Measurements from ENCODE around the gene DYNC1H1.
"Not testable (repeated sequence)": the region's sequence is repeated elsewhere in the genome, so short reads cannot be mapped to it uniquely, and the experiment has no call there.

DYNC1H1 gene

GRCh38 chr14:101968186-101968585, 3.8 kb downstream of the DYNC1H1 start:
- peaks cover 10% of the 10 kb centered on the region for H3F3A ChIP-seq (ENCODE audit: control insufficient read depth, insufficient read depth)

GRCh38 chr14:101969481-101969880, 5.1 kb downstream of the DYNC1H1 start:
- H3K4me2 ChIP-seq (ENCODE audit: low read length) = peak overlapping the region; percentile 96
- peaks cover 100% of the 10 kb centered on the region for H3K79me2 ChIP-seq (ENCODE audit: control insufficient read depth, low read length)
- H3K9me3 ChIP-seq (ENCODE audit: control insufficient read depth, insufficient read depth, low read length) = no peaks in the 10 kb centered on the region
- peaks cover 10% of the 10 kb centered on the region for H3F3A ChIP-seq (ENCODE audit: control insufficient read depth, insufficient read depth)
- H3K27me3 ChIP-seq (ENCODE audit: control insufficient read depth, low read length) = no peaks in the 10 kb centered on the region
- H3K9me2 ChIP-seq (replicated peaks; ENCODE audit: control insufficient read depth, low read length) = no peaks in the 10 kb centered on the region
- H3K4me1 ChIP-seq (ENCODE audit: control insufficient read depth, low read length) = peaks cover 68% of the 10 kb centered on the region
- peak overlapping the region; percentile 71 for H3K4me3 ChIP-seq (ENCODE audit: low read length)
- peaks cover 6% of the 10 kb centered on the region for H4K20me1 ChIP-seq (ENCODE audit: control insufficient read depth, insufficient read depth, low read depth, low read length)
- H3K36me3 ChIP-seq (ENCODE audit: control insufficient read depth, low read length) = peaks cover 35% of the 10 kb centered on the region
- TF ChIP-seq CTCF (IDR thresholded peaks at IDR 0.05; ENCODE audit: low read depth, low read length, poor library complexity, severe bottlenecking) (no peak), EZH2phosphoT487 (IDR thresholded peaks at IDR 0.05; ENCODE audit: borderline replicate concordance, low read length) (no peak)
- H3K27ac ChIP-seq (ENCODE audit: low read depth, low read length) = peak overlapping the region; percentile 93

More at GRCh38 chr14:101968186-101968585, 3.8 kb downstream of the DYNC1H1 start:
- Histone ChIP-seq H3K36me3 (ENCODE audit: control insufficient read depth, low read length) (peaks cover 35% of the 10 kb centered on the region), H3K4me3 (ENCODE audit: low read length) (peak overlapping the region; percentile 71), H3K4me2 (ENCODE audit: low read length) (peak overlapping the region; percentile 96), H3K4me1 (ENCODE audit: control insufficient read depth, low read length) (peaks cover 73% of the 10 kb centered on the region), H3K9me3 (ENCODE audit: control insufficient read depth, insufficient read depth, low read length) (no peaks in the 10 kb centered on the region), H3K9me2 (replicated peaks; ENCODE audit: control insufficient read depth, low read length) (no peaks in the 10 kb centered on the region), H4K20me1 (ENCODE audit: control insufficient read depth, insufficient read depth, low read depth, low read length) (peaks cover 6% of the 10 kb centered on the region), H3K27me3 (ENCODE audit: control insufficient read depth, low read length) (no peaks in the 10 kb centered on the region), H3K27ac (ENCODE audit: low read depth, low read length) (peak overlapping the region; percentile 93), H3K79me2 (ENCODE audit: control insufficient read depth, low read length) (peaks cover 88% of the 10 kb centered on the region)
- TF ChIP-seq CTCF (IDR thresholded peaks at IDR 0.05; ENCODE audit: low read depth, low read length, poor library complexity, severe bottlenecking) (no peak), EZH2phosphoT487 (IDR thresholded peaks at IDR 0.05; ENCODE audit: borderline replicate concordance, low read length) (no peak)

- H3K4me2 ChIP-seq (ENCODE audit: low read length) = peak overlapping the region; percentile 96
- H3K27me3 ChIP-seq (ENCODE audit: control insufficient read depth, low read length) = no peaks in the 10 kb centered on the region
- peak overlapping the region; percentile 93 for H3K27ac ChIP-seq (ENCODE audit: low read depth, low read length)
- no peaks in the 10 kb centered on the region for H3K9me2 ChIP-seq (replicated peaks; ENCODE audit: control insufficient read depth, low read length)
- H3F3A ChIP-seq (ENCODE audit: control insufficient read depth, insufficient read depth) = peaks cover 10% of the 10 kb centered on the region
- H3K36me3 ChIP-seq (ENCODE audit: control insufficient read depth, low read length) = peaks cover 33% of the 10 kb centered on the region
- peaks cover 97% of the 10 kb centered on the region for H3K79me2 ChIP-seq (ENCODE audit: control insufficient read depth, low read length)
- TF ChIP-seq CTCF (IDR thresholded peaks at IDR 0.05; ENCODE audit: low read depth, low read length, poor library complexity, severe bottlenecking) = no peak
- TF ChIP-seq EZH2phosphoT487 (IDR thresholded peaks at IDR 0.05; ENCODE audit: borderline replicate concordance, low read length) = no peak
- H4K20me1 ChIP-seq (ENCODE audit: control insufficient read depth, insufficient read depth, low read depth, low read length) = peaks cover under 1% of the 10 kb centered on the region; the same call in 1 of the 2 replicates
- peaks cover 65% of the 10 kb centered on the region for H3K4me1 ChIP-seq (ENCODE audit: control insufficient read depth, low read length)
- H3K4me3 ChIP-seq (ENCODE audit: low read length) = peak overlapping the region; percentile 71
- H3K9me3 ChIP-seq (ENCODE audit: control insufficient read depth, insufficient read depth, low read length) = no peaks in the 10 kb centered on the region
Observed at GRCh38 chr14:101970830-101971400, 6.5 kb downstream of the DYNC1H1 start.

- peaks cover 34% of the 10 kb centered on the region for H3K36me3 ChIP-seq (ENCODE audit: control insufficient read depth, low read length)
- H3K27ac ChIP-seq (ENCODE audit: low read depth, low read length) = peak overlapping the region; percentile 93
- peaks cover 59% of the 10 kb centered on the region for H3K4me1 ChIP-seq (ENCODE audit: control insufficient read depth, low read length)
- not testable (repeated sequence) for H4K20me1 ChIP-seq (ENCODE audit: control insufficient read depth, insufficient read depth, low read depth, low read length); H3F3A ChIP-seq (ENCODE audit: control insufficient read depth, insufficient read depth); H3K9me3 ChIP-seq (ENCODE audit: control insufficient read depth, insufficient read depth, low read length); H3K27me3 ChIP-seq (ENCODE audit: control insufficient read depth, low read length); H3K9me2 ChIP-seq (replicated peaks; ENCODE audit: control insufficient read depth, low read length)
- H3K79me2 ChIP-seq (ENCODE audit: control insufficient read depth, low read length) = peaks cover 95% of the 10 kb centered on the region
- peak overlapping the region; percentile 3; the same call in 1 of the 2 replicates for H3K4me3 ChIP-seq (ENCODE audit: low read length)
- H3K4me2 ChIP-seq (ENCODE audit: low read length) = peak overlapping the region; percentile 96
Observed at GRCh38 chr14:101971458-101971857, 7.1 kb downstream of the DYNC1H1 start.
